Measurements from ENCODE around the gene KDM3A. TPM values are rescaled to one million over a fixed set of nuclear protein-coding genes. Genes with fewer than 3 reads are reported as not detected.

Gene KDM3A
- total RNA-seq, 1 experiment from 2014 or later, result 31.8 TPM

GRCh38 chr2:86445436-86445835, 4.3 kb downstream of the KDM3A start:
- no TSS peak for BruUV-seq (replicated peaks)
- CTCF ChIA-PET, result no interaction called here
- H3F3A ChIP-seq (ENCODE audit: insufficient read depth, low read depth), result peaks cover 9% of the 10 kb centered on the region
- H3K9me2 ChIP-seq (ENCODE audit: insufficient read depth), result no peaks in the 10 kb centered on the region
- DNase-seq, result no peak
- POLR2A ChIA-PET (ENCODE audit: unreplicated experiment), result no interaction called here
- H3K9me3 ChIP-seq (ENCODE audit: insufficient read depth, low read depth), result peaks cover under 1% of the 10 kb centered on the region; the same call in 1 of the 2 replicates
- peaks cover 26% of the 10 kb centered on the region for H4K20me1 ChIP-seq (ENCODE audit: insufficient read depth)
- no peak overlapping the region for H3K4me3 ChIP-seq
- H3K4me2 ChIP-seq, result 0 out of 2 replicates have a peak overlapping the region, but pooled peaks have one; percentile 10
- no peak for TF ChIP-seq EZH2 (IDR thresholded peaks at IDR 0.05; ENCODE audit: low read depth)
- no peak for TF ChIP-seq CTCF (conservative IDR thresholded peaks at IDR 0.05)
- H3K79me2 ChIP-seq (ENCODE audit: low read depth), result peaks cover 74% of the 10 kb centered on the region
- no peak overlapping the region for H2AFZ ChIP-seq
- H3K4me1 ChIP-seq (replicated peaks; ENCODE audit: insufficient read depth), result peaks cover 30% of the 10 kb centered on the region
- peaks cover 10% of the 10 kb centered on the region; the same call in 1 of the 2 replicates for H3K36me3 ChIP-seq (ENCODE audit: low read depth)
- no peaks in the 10 kb centered on the region for H3K27me3 ChIP-seq (ENCODE audit: insufficient read depth, low read depth)
- intact Hi-C loops (cut with micrococcal nuclease; ENCODE audit: unreplicated experiment), result loop anchor here (2.0 kb wide), 1 partner anchor 107 kb away; no protein-coding TSS in a partner anchor
- no peak overlapping the region for H3K27ac ChIP-seq

- Histone ChIP-seq H3K4me1 (replicated peaks; ENCODE audit: insufficient read depth) (peaks cover 30% of the 10 kb centered on the region), H3K9me3 (ENCODE audit: insufficient read depth, low read depth) (no peaks in the 10 kb centered on the region), H4K20me1 (ENCODE audit: insufficient read depth) (peaks cover 26% of the 10 kb centered on the region), H3K27me3 (ENCODE audit: insufficient read depth, low read depth) (no peaks in the 10 kb centered on the region), H3K36me3 (ENCODE audit: low read depth) (peaks cover 17% of the 10 kb centered on the region; the same call in 1 of the 2 replicates), H3K27ac (no peak overlapping the region), H3F3A (ENCODE audit: insufficient read depth, low read depth) (peaks cover 6% of the 10 kb centered on the region), H3K4me2 (0 out of 2 replicates have a peak overlapping the region, but pooled peaks have one; percentile 10), H3K4me3 (no peak overlapping the region), H2AFZ (no peak overlapping the region), H3K9me2 (ENCODE audit: insufficient read depth) (no peaks in the 10 kb centered on the region), H3K79me2 (ENCODE audit: low read depth) (peaks cover 74% of the 10 kb centered on the region)
- DNase-seq, result peak in 1 of 2 experiments; percentile 55
- TF ChIP-seq CTCF (conservative IDR thresholded peaks at IDR 0.05) (no peak), EZH2 (IDR thresholded peaks at IDR 0.05; ENCODE audit: low read depth) (no peak)
- no TSS peak for BruUV-seq (replicated peaks)
- ChIA-PET CTCF (no interaction called here), POLR2A (ENCODE audit: unreplicated experiment) (no interaction called here)
- intact Hi-C loops (cut with micrococcal nuclease; ENCODE audit: unreplicated experiment), result no loop called here
These were observed 4.9 kb downstream of the KDM3A start for GRCh38 chr2:86446060-86446459.

- Histone ChIP-seq H3K27me3 (ENCODE audit: insufficient read depth, low read depth) (no peaks in the 10 kb centered on the region), H3K27ac (no peak overlapping the region), H2AFZ (no peak overlapping the region), H3K4me1 (replicated peaks; ENCODE audit: insufficient read depth) (peaks cover 17% of the 10 kb centered on the region; the same call in 1 of the 2 replicates), H3K79me2 (ENCODE audit: low read depth) (0 out of 2 replicates have a peak, but pooled peaks cover 7% of the 10 kb centered on the region), H4K20me1 (ENCODE audit: insufficient read depth) (0 out of 2 replicates have a peak, but pooled peaks cover 4% of the 10 kb centered on the region), H3K4me3 (no peak overlapping the region), H3K4me2 (no peak overlapping the region; the same call in 1 of the 2 replicates), H3K9me3 (ENCODE audit: insufficient read depth, low read depth) (no peaks in the 10 kb centered on the region), H3K9me2 (ENCODE audit: insufficient read depth) (no peaks in the 10 kb centered on the region), H3K36me3 (ENCODE audit: low read depth) (peaks cover 56% of the 10 kb centered on the region), H3F3A (ENCODE audit: insufficient read depth, low read depth) (peaks cover 16% of the 10 kb centered on the region; the same call in 1 of the 2 replicates)
- POLR2A ChIA-PET (ENCODE audit: unreplicated experiment), result interaction anchor here (0.5 kb wide), 1 partner anchor 12 kb away, joined by 3 read pairs; no protein-coding TSS in a partner anchor
- peak; percentile 33 to 73 for DNase-seq
- no peak for TF ChIP-seq EZH2 (IDR thresholded peaks at IDR 0.05; ENCODE audit: low read depth)
- no peak for TF ChIP-seq CTCF (conservative IDR thresholded peaks at IDR 0.05)
- no TSS peak for BruUV-seq (replicated peaks)
- intact Hi-C loops (cut with micrococcal nuclease; ENCODE audit: unreplicated experiment), result loop anchor here (5.0 kb wide), 1 partner anchor 77 kb away; no protein-coding TSS in a partner anchor
- CTCF ChIA-PET, result no interaction called here
These were observed 12.7 kb downstream of the KDM3A start for GRCh38 chr2:86453836-86454235.

All from PC-9 (cell line).